Stimulated activated CD4-positive, alpha-beta T cell treated with anti-CD3 and anti-CD28 coated beads, Interleukin-4, amount 100 ng/mL, for 48 hours (primary cell): ENCODE measurements around the gene CCDC148.

ENCODE experiments used
- DNase-seq, 2 donors: peaks; one replicate each; pipeline ENCODE4 v3.0.0-alpha.2; 2020; ENCODE audit warnings: low read depth in 2 of 2

CCDC148 gene

DNA sequence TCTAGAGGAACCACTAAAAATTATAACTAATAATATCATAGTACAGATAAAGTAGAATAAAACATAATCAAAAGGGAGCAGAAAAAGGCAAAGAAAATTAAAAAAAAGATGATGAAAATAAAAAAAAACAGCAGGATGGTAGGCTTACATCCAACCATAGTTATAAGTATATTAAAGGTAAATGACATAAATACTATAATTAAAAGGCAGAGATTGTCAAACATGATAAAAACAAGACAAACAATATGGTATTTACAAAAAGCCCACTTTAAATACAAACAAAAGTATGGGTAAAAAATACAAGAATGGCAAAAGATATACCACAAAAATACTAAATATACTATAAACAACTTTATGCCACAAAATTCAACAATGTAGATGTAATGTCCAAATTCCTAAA lies 24.4 kb downstream of the CCDC148 start:
- no peak for DNase-seq

DNA sequence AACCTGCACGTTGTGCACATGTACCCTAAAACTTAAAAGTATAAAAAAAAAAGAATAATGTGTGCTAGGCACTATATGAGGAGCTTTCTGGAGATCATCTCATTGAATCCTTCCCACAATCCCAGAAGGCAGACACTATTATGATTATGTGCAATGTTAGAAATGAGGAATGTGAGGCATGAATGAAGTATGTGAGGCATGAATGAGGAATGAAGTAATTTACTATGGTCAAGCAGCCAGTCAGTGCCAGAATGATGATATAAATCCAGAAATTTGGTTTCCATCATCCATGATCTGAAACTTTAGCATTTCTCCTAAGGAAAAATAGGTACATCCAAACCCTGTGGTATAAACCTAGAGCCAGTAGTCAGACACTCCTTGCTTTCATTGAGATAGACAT lies 42.0 kb downstream of the CCDC148 start:
- DNase-seq, result no peak

DNA sequence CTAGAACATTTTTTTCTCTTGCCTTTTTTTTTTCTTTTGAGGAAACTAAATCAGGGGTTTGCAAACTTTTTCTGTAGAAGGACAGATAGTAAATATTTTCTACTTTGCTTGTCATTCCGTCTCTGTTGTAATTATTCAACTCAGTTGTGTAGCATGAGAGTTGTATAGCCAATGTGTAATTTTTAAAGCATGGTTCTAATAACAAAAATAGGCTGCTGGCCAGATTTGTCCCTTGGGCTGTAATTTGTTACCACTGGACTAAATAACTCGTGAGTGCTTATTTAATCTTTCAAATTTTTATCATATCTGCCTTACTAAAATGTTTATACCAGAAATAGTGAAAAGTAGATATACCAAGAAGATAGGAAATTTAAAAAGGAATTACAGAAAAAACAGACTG lies 43.0 kb downstream of the CCDC148 start:
- no peak for DNase-seq

DNA sequence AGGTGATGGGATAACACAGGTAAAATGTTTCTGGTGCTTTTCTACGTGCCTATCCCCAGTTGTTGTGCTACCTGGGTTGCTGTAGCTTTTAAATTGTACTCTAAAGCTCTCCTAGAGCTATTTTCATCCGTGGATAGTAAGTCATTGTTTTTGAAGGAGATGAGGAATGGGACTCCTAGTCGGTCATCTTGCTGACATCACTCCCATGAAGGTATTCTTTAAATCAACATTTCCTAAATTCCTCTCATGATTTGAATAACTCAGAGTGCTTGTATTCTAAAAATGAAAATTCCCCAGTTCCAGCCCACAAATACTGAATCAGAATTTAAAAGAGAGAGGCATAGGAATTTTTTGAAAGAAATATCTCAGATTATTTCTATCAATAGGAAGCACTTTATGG lies 44.3 kb downstream of the CCDC148 start:
- no peak for DNase-seq

DNA sequence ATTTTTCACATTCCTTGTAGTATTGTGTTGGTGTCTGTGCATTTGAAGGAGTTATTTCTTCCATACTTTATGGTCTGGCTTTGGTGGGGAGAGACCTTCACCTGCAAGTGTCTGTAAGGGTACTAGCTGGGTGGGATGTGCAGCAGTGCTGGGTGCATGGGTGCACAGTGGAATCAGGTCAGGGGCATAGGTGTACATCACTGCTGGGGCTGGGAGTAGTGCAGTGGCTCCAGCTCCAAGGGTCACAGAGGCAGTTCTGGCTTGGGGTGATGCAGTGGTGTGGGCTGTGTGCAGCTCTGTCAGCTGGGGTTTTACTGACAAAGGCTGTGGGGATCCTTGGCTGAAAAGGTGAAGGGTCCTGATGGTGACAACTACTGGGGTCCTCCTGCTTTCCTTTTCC lies 44.8 kb downstream of the CCDC148 start:
- no peak for DNase-seq

DNA sequence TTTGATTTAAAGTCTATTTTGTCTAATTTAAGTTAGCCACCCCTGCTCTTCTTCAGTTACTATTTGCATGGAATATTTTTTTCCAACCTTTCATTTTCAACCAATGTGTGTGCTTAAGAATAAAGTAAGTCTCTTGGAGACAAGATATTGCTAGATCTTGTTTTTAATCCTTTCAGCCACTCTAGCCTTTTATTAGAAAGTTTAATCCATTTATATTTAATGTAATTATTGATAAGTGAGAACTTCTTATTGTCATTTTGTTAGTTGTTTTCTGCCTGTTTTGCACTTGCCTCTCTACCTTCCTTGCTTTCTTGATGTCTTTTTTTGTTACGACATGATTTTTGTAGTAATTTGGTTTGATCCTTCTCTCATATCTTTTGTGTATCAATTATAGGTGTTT lies 46.4 kb downstream of the CCDC148 start:
- no peak for DNase-seq

DNA sequence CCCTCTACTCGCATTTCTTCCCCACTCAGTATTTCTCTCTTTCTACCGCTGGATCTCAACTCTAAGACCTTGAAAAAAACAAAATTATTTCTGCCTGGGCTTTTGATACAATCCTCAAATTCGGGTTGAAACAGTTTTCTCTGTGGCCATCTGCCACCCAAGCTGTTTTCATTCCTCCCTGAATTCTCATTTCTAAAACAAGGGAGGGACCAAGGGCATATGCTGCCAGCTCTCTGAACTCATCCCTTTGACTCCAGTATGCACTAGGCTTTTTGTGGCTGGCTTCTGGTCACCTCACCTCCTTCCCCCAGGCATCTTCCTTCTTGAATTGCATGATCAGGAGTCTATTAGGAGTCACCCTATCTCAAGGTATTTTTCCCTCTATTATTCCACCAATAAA lies 49.5 kb downstream of the CCDC148 start:
- DNase-seq, result no peak

DNA sequence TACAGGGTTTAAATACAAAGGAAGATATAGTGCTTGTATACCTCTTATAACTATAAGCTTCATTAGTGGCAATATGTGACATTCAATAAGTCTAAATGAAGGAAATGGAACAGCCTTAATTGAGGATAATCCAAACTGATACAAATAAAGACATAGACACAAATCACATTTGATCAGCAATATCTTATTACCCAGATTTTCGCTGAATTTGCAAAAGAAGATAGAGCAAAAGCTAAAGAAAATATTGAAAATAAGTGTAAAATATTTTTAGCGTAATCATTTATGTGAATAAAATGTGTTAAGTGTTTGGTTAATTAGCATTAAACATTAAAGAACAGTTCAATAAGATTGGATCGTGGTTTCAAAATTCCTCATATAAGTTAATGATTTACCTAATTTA lies 51.2 kb downstream of the CCDC148 start:
- no peak for DNase-seq

DNA sequence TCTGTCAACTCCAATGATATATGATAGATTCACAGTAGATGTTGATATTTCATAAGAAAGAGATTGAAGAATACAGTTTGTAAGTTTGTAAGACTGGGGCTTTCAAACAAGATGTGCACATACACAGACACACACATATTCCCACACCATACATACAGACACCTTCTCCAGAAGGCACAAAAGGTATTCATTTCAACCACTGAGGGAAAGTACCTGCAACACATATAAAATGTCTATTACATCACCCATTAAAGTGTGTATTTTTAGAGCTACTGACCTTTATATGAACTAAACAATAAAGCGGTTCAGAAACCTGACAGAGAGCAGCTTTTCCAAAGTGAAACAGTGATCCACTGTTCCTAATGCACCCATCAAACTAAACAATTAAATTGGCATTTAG lies 53.3 kb downstream of the CCDC148 start:
- no peak for DNase-seq

DNA sequence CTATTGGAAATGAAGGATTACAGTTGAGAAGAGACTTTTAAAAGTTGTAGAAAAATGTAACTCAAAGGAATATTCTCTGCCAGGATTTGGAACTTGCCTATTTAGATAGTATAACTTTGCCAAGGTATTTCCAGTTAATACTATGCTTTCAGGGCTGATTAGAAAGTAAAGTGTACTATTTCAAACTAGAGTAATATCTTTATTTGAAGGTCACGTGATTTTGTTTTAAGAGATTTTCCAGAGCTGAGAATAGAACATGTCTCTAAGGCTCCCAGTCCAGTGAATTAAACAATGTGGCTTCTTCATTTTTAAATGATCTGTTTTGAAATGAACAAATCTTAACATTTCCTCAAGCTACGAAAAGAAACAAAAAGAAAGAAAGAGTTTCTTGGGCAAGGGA lies 53.9 kb downstream of the CCDC148 start:
- DNase-seq, result no peak

DNA sequence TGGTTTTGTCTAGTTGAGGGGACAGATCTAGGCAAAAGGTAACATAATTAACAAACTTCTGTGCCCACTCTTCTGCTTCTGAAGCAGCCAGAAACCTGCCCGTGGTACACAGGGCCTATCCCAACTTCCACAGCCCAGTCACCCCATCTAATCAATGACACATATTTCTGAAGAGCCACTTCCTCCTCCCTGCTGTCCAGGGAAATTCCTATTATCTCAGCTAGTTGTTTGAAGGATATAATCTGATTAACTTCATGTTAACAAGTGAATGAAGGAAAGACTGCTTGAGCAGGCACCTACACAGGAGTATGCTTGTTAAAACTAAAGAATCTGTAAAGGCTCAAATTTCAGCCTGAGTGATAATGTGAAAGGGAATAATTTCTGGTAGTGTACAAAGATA lies 61.4 kb downstream of the CCDC148 start:
- DNase-seq, result no peak

DNA sequence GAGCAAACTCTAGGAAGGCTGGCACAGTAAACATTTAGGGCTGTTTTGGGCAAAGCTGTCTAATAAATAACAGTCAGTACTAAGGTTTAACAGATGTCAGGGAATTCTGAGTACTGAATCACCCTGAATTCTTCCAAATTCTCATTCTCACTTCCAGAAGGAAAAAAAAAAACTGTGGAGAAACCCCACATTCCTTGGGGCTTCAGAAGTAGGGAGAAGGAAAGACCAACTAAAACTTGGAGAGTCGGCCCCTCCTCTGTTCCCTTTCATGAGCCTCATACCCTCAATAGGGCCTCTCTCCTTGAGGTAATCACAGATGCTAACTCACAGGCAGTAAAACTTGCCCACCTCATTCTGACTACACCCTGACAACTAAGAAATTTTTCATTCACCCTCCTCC lies 62.1 kb downstream of the CCDC148 start:
- DNase-seq, result no peak

DNA sequence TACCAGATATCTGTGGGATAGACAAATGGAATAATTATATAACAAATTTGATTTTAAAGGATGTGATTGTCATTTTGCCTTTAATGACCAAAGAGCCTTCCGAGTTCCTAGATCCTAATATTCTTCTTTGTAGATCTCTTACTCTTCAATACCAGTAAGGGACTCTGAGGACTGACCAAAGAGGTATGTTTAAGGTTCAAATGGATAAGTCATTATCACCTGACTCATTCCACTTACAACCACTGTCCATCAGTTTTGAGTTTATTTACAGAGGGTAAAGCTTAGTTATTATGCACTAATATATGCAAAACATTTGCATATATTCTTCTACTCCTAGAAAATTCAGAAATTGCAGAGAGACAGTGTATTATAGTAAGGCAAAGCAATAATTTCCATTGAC lies 62.7 kb downstream of the CCDC148 start:
- DNase-seq, result no peak

DNA sequence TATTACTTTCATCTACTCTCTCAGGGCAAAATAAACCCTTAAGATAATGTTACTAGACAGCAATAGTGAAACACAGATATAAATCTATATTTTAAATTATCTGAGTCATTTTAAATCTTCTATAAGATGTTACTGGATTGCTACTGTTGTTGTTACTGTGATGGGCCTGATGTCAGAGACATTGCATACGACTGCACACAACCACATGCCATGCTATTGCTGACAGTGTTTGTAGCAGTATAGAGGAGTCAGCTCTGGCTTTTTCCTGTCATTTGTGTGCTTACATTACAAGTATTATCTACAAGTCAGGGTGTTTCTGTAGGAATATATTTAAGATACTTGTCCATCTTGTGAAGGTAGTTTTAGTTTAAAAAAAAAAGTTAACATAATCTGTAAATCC lies 63.9 kb downstream of the CCDC148 start:
- no peak for DNase-seq

DNA sequence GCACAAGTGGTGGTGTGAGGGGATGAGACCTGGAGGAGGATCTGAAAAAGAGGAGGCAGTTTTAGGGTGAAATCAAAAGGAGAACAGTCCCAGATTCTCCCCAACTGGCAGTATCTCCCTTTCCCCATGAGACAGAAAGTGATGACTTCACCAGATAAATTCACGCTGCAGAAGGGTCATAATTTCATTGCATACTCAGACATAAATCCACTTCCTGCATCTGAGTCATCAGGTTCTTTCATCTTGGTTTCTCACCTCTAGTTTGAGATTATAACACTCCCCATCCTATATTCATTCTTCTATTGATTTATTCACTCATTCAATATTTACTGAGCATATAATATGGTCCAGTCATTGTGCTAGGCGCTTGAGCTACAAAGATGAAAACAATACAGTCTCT lies 64.7 kb downstream of the CCDC148 start:
- DNase-seq, result no peak

DNA sequence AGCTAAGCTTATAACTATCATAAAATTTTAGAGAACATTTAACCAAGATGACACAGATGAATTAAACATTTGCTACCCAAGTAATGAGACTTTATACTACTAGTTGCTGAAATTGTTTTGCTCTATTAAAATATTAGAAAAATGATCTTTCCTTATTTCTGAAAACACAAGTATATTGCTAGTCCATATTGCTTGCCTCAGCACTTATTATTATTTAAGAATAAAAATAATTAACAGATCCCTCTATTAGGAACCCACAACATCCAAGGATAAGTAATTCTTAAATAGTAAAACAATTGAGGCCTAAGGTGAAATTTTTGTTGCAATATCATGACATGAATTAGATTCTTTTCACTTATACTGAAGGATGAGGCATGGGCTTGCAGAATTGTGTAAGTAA lies 65.2 kb downstream of the CCDC148 start:
- DNase-seq, result no peak

DNA sequence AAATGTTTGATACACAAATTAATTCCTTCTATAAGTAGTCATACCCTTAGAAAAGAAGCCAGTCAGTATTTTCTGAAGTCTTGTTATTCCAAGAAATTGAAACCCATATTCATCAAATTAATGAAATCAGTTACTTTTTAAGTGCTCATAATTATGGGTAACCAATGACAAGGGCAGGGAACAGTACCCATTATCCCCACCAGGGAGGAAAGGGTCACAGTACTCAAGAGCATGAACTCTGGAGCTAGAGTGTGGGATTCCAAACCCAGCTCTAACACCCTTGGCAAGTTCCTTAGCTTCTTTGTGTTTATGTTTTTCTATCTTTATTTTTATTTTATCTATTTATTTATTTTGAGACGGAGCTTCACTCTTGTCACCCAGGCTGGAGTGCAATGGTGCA lies 68.4 kb downstream of the CCDC148 start:
- DNase-seq, result no peak

DNA sequence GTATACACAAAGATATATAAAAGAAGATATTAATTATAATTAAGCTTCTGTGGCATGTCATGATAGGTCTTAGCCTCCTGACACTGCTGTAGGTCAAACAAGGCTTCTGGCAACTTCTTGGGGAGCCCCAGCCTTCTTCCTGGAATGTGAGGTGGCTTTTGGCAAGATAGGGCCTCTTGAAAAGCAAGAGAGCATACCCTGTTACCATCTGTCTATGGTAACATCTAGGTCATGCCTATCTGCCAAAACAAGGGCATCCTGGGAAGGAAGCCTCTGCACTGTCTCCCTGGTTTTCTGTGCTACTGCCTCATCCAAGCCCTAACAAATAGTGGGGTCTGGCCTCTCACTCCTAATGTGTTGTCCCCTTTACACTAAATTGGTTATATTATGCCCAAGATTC lies 70.9 kb downstream of the CCDC148 start:
- no peak for DNase-seq

DNA sequence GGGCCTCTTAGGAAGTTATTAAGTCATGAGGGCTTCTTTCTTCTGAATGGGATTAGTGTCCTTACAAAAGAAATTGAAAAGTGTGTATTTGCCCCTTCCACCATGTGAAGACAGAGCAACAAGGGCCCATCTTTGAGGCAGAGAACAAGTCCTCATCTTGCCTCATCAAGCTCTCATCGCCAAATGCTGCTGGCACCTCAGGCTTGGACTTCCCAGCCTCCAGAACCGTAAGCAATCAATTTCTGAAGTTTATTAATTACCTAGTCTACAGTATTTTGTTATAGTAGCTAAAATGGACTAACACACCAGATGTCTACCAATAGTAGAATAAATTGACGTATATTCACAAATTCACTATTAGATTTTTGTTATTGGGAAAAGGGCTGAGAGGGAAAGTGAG lies 74.6 kb downstream of the CCDC148 start:
- DNase-seq, result no peak

DNA sequence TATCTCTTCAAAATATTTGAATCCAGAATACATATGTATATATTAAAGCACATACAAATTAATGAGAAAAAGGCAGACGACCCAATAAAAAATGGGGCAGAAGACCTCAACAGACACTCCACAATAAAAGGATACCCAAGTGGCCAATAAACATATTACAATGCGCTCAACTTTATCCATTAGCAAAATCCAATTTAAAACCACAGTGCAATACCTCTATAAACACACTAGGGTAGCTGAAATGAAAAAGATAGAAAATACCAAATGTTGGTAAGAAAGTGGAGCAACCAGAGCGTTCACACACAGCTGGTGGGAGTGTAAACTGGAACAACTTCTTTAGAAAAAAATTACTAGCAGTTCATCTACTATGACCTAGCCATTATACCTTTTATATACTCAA lies 75.3 kb downstream of the CCDC148 start:
- DNase-seq, result no peak

DNA sequence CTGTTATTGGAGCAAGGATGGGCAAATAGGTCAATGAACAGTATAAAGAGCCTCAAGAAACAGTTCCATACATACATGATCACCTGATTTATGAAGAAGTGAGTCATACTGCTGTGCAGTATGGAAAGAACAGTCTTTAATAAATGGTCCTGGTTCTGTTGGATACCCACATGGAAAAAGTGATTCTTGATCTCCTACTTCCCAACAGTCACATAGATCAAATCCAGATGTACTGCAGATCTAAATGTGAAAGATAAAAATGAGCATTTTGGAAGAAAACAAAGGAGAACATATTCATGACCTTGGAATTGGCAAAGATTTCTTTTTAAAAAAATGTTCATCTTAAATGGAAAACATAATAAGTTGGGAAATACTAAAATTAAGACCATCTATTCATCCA lies 75.8 kb downstream of the CCDC148 start:
- DNase-seq, result no peak

DNA sequence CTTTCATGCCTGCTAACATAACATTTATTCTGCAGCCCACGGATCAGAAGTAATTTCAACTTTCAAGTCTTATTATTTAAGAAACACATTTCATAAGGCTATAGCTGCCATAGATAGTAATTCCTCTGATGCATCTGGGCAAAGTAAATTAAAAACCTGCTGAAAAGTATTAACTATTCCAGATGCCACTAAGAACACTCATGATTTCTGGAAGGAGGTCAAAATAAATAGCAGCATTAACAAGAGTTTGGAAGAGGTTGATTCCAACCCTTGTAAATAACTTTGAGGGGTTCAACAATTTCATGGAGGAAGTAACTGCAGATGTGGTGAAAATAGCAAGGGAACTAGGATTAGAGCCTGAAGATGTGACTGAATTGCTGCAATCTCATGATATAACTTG lies 77.6 kb downstream of the CCDC148 start:
- no peak for DNase-seq

DNA sequence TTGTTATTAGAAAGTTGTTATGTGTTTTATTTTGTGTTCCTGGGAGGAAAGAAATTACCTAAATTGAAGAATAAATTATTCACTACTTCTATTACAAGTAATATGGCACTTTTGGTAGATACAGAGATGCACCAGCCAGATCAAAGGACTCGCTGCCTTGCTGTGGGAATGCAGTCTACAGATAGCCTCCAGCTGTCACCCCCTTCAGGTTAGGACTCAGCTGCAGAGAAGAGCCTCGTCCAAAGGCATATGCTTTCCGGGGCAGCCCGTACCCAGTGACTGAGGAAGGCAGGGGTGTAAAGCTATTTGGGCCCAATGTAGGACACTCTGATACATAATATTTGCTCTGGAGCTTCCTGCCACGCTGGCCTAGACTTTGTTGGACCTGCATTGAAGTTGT lies 90.2 kb downstream of the CCDC148 start:
- no peak for DNase-seq

DNA sequence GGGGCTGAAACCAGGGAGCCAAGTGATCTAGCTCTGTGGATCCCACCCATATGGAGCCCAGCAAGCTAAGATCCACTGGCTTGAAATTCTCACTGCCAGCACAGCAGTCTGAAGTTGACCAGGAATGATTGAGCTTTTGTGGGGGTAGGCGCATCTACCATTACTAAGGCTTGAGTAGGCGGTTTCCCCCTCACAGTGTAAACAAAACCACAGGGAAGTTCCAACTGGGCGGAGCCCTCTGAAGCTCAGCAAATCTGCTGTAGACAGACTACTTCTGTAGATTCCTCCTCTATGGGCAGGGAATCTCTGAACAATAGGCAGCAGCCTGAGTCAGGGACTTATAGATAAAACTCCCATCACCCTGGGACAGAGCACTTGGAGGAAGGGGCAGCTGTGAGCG lies 96.7 kb downstream of the CCDC148 start:
- DNase-seq, result no peak

DNA sequence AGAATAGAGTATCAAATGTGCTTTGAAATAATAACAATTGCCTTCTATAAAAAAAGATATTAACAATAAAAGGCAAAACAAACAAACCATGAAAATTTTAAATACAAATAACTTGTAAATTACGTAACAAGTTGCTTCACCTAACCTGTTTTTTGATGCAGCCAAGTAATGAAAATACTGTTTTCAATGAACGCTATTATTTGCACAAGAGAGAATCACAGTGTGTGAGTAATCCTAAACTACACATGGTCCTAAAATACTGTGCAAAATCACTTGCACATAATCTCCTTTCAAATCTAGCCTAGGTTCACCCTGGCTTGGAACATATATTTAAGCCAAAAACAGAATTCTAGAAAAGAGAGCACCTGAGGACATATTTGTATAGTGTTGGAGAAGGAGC lies 98.9 kb downstream of the CCDC148 start:
- no peak for DNase-seq
